OCI-LY7 (cell line): ENCODE results near the gene PCGF3.

Experiments used
- CTCF ChIP-seq: fragments of 200-600 bp; sonication (generic); conservative IDR thresholded peaks from 2 replicates; pipeline ENCODE4 v1.5.1; 2014; ENCODE audit warnings: mild to moderate bottlenecking, antibody characterized with exemption, low read length, moderate library complexity, mixed read lengths
- EZH2phosphoT487 ChIP-seq: fragments of 200-600 bp; sonication (generic); IDR thresholded peaks from 2 replicates; pipeline ENCODE4 v1.6.1; 2018; ENCODE audit warnings: low read depth, borderline replicate concordance, mild to moderate bottlenecking, mixed run types, antibody characterized with exemption, low read length, moderate library complexity, mixed read lengths

GRCh38 chr4:684623-685327 lies 20.9 kb upstream of the PCGF3 start:
- no peak for TF ChIP-seq CTCF
- no peak for TF ChIP-seq EZH2phosphoT487
